ES-I3 (cell line): ENCODE results near the gene SH3BP5L.
"Not testable (repeated sequence)": the region's sequence is repeated elsewhere in the genome, so short reads cannot be mapped to it uniquely, and the experiment has no call there.

ENCODE experiments used
- H3K36me3 ChIP-seq: 2 replicates; pipeline ENCODE4 v1.6.1; 2013; ENCODE audit warnings: mild to moderate bottlenecking, low read length, control low read depth, moderate library complexity; ENCODE audit not compliant: insufficient read depth
- H3K4me1 ChIP-seq: 2 replicates; pipeline ENCODE4 v1.6.1; 2013; ENCODE audit warnings: mild to moderate bottlenecking, control low read depth, low read length; ENCODE audit not compliant: insufficient read depth
- H3K9ac ChIP-seq: 2 replicates; pipeline ENCODE4 v1.6.1; 2013; ENCODE audit warnings: low read depth, mild to moderate bottlenecking, low read length, moderate library complexity
- H3K9me3 ChIP-seq: 2 replicates; pipeline ENCODE4 v1.6.1; 2013; ENCODE audit warnings: mild to moderate bottlenecking, low read length, moderate library complexity; ENCODE audit not compliant: control insufficient read depth, insufficient read depth

SH3BP5L gene

GRCh38 chr1:248813546-248813945, 12.2 kb downstream of the SH3BP5L start:
- 0 out of 2 replicates have a peak, but pooled peaks cover 5% of the 10 kb centered on the region for H3K4me1 ChIP-seq
- H3K36me3 ChIP-seq = peaks cover 18% of the 10 kb centered on the region
- H3K9ac ChIP-seq = no peak overlapping the region
- H3K9me3 ChIP-seq = no peaks in the 10 kb centered on the region

- no peaks in the 10 kb centered on the region for H3K9me3 ChIP-seq
- H3K36me3 ChIP-seq = peaks cover 18% of the 10 kb centered on the region
- H3K9ac ChIP-seq = no peak overlapping the region
- 0 out of 2 replicates have a peak, but pooled peaks cover 5% of the 10 kb centered on the region for H3K4me1 ChIP-seq
These were observed 12.8 kb downstream of the SH3BP5L start for GRCh38 chr1:248812736-248813425.

- H3K4me1 ChIP-seq = 0 out of 2 replicates have a peak, but pooled peaks cover 5% of the 10 kb centered on the region
- no peak overlapping the region for H3K9ac ChIP-seq
- peaks cover 18% of the 10 kb centered on the region for H3K36me3 ChIP-seq
- H3K9me3 ChIP-seq = no peaks in the 10 kb centered on the region
These were observed 13.9 kb downstream of the SH3BP5L start for GRCh38 chr1:248811514-248812490.

GRCh38 chr1:248810727-248811513, 14.8 kb downstream of the SH3BP5L start:
- H3K4me1 ChIP-seq = 0 out of 2 replicates have a peak, but pooled peaks cover 5% of the 10 kb centered on the region
- H3K9me3 ChIP-seq = no peaks in the 10 kb centered on the region
- H3K36me3 ChIP-seq = peaks cover 18% of the 10 kb centered on the region
- H3K9ac ChIP-seq = no peak overlapping the region

- Histone ChIP-seq H3K36me3 (peaks cover 18% of the 10 kb centered on the region), H3K9ac (no peak overlapping the region), H3K9me3 (no peaks in the 10 kb centered on the region), H3K4me1 (no peaks in the 10 kb centered on the region)
These were observed 15.6 kb downstream of the SH3BP5L start for GRCh38 chr1:248810000-248810726.

GRCh38 chr1:248808876-248809275, 16.8 kb downstream of the SH3BP5L start:
- H3K4me1 ChIP-seq = no peaks in the 10 kb centered on the region
- H3K36me3 ChIP-seq = peaks cover 13% of the 10 kb centered on the region
- no peaks in the 10 kb centered on the region for H3K9me3 ChIP-seq
- no peak overlapping the region for H3K9ac ChIP-seq

GRCh38 chr1:248807067-248807737, 18.5 kb downstream of the SH3BP5L start:
- Histone ChIP-seq H3K4me1 (no peaks in the 10 kb centered on the region), H3K9me3 (no peaks in the 10 kb centered on the region; the same call in 1 of the 2 replicates), H3K9ac (no peak overlapping the region), H3K36me3 (no peaks in the 10 kb centered on the region)

GRCh38 chr1:248805876-248806275, 19.8 kb downstream of the SH3BP5L start:
- H3K4me1 ChIP-seq = no peaks in the 10 kb centered on the region
- H3K9me3 ChIP-seq = no peaks in the 10 kb centered on the region; the same call in 1 of the 2 replicates
- no peaks in the 10 kb centered on the region for H3K36me3 ChIP-seq
- H3K9ac ChIP-seq = no peak overlapping the region

GRCh38 chr1:248804771-248805681, 20.7 kb downstream of the SH3BP5L start:
- no peaks in the 10 kb centered on the region for H3K36me3 ChIP-seq
- no peaks in the 10 kb centered on the region; the same call in 1 of the 2 replicates for H3K9me3 ChIP-seq
- no peaks in the 10 kb centered on the region for H3K4me1 ChIP-seq
- H3K9ac ChIP-seq = no peak overlapping the region

GRCh38 chr1:248803501-248803900, 22.2 kb downstream of the SH3BP5L start:
- H3K36me3 ChIP-seq, H3K9ac ChIP-seq, H3K4me1 ChIP-seq, H3K9me3 ChIP-seq: not testable (repeated sequence)

- H3K36me3 ChIP-seq = no peaks in the 10 kb centered on the region
- no peaks in the 10 kb centered on the region for H3K4me1 ChIP-seq
- H3K9ac ChIP-seq = no peak overlapping the region
- no peaks in the 10 kb centered on the region; the same call in 1 of the 2 replicates for H3K9me3 ChIP-seq
These were observed 23.3 kb downstream of the SH3BP5L start for GRCh38 chr1:248802454-248802853.

GRCh38 chr1:248800459-248800858, 25.3 kb downstream of the SH3BP5L start:
- Histone ChIP-seq H3K9me3 (no peaks in the 10 kb centered on the region; the same call in 1 of the 2 replicates), H3K9ac (no peak overlapping the region), H3K36me3 (no peaks in the 10 kb centered on the region), H3K4me1 (no peaks in the 10 kb centered on the region)
